GM12891 (cell line): ENCODE data around the gene FRG2C.
"Not testable (repeated sequence)": the region's sequence is repeated elsewhere in the genome, so short reads cannot be mapped to it uniquely, and the experiment has no call there.

ENCODE experiments used
- DNase-seq: peaks from one replicate; pipeline ENCODE4 v3.0.0; 2011; ENCODE audit warnings: low spot score; ENCODE audit not compliant: insufficient read length
- FAIRE-seq: peaks from 2 replicates; lab custom pipeline; 2011; peaks lifted over from hg19 to GRCh38; lab: Jason Lieb, UNC
- PAX5 ChIP-seq: IDR thresholded peaks from 2 replicates; pipeline ENCODE4 v1.6.1; 2011; ENCODE audit warnings: low read length, moderate library complexity, mild to moderate bottlenecking; ENCODE audit not compliant: insufficient read depth, severe bottlenecking
- POLR2A ChIP-seq: IDR thresholded peaks from 2 replicates; pipeline ENCODE4 v1.6.1; 2011; ENCODE audit warnings: low read depth, low read length, control low read depth
- POLR2AphosphoS5 ChIP-seq: IDR thresholded peaks from 2 replicates; pipeline ENCODE4 v1.6.1; 2011; ENCODE audit warnings: low read depth, low read length, control low read depth
- POU2F2 ChIP-seq: IDR thresholded peaks from 2 replicates; pipeline ENCODE4 v1.6.1; 2011; ENCODE audit warnings: low read depth, mild to moderate bottlenecking, control low read depth, low read length, moderate library complexity
- SPI1 ChIP-seq: IDR thresholded peaks from 2 replicates; pipeline ENCODE4 v1.6.1; 2011; ENCODE audit warnings: low read depth, low read length, control low read depth
- TAF1 ChIP-seq: IDR thresholded peaks from 2 replicates; pipeline ENCODE4 v1.6.1; 2011; ENCODE audit warnings: low read depth, low read length, control low read depth

The FRG2C gene

DNA sequence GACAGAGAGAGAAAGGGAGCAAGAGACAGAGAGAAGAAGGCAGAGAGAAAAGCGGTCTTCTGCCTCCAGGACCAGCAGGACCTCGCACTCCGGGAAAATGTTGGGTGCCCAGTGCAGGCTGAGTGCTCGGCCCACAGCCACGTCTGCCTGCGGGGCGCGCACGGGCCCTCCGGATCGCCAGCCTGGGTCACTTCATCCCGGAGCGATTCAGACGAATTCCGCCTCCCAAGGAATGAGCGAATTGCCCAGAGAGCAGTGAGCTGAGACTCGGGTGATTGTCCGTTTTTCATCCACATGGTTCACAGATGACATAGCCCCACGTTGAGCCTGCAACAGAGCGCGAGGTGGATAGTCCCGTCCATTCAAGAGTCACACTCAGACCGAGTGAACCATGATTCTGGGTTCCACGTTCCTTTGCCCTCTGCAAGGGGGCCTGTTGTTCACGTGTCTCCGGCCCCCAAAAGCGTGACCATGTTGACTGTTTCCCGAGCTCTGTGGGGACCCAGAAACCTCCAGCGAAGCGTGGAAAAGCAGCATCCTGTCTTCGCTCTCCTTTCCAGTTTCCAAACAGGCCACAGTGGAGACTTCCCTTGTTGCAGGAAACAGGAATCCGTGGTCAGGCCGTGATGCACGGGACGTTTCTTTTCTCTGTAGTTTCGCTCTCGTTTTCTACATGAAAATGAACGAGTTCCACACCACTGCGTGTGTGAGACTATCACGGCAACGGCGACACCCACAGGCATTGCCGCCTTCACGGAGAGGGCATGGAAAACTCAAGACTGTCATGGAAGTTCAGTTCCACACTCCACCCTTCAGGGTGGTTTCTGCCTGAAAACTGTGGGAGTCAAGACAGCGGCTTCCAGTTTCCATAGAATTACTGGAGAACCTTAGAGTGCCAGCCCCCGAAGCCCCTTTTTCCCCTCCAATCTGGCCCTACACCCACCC lies 3.9 kb downstream of the FRG2C start:
- FAIRE-seq = not testable (repeated sequence)

DNA sequence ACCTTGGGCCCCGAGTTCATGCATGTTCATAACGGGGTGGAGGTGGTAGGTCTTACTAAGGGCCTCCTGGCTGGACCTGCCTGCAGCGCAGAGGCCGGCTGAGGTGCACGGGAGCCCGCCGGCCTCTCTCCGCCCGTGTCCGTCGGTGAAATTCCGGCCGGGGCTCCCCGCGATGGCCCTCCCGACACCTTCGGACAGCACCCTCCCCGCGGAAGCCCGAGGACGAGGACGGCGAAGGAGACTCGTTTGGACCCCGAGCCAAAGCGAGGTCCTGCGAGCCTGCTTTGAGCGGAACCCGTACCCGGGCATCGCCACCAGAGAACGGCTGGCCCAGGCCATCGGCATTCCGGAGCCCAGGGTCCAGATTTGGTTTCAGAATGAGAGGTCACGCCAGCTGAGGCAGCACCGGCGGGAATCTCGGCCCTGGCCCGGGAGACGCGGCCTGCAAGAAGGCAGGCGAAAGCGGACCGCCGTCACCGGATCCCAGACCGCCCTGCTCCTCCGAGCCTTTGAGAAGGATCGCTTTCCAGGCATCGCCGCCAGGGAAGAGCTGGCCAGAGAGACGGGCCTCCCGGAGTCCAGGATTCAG lies 4.7 kb downstream of the FRG2C start:
- DNase-seq = not testable (repeated sequence)
- peak; percentile 60 for FAIRE-seq

More for the DNA sequence above, 3.9 kb downstream of the FRG2C start:
- DNase-seq = not testable (repeated sequence)

DNA sequence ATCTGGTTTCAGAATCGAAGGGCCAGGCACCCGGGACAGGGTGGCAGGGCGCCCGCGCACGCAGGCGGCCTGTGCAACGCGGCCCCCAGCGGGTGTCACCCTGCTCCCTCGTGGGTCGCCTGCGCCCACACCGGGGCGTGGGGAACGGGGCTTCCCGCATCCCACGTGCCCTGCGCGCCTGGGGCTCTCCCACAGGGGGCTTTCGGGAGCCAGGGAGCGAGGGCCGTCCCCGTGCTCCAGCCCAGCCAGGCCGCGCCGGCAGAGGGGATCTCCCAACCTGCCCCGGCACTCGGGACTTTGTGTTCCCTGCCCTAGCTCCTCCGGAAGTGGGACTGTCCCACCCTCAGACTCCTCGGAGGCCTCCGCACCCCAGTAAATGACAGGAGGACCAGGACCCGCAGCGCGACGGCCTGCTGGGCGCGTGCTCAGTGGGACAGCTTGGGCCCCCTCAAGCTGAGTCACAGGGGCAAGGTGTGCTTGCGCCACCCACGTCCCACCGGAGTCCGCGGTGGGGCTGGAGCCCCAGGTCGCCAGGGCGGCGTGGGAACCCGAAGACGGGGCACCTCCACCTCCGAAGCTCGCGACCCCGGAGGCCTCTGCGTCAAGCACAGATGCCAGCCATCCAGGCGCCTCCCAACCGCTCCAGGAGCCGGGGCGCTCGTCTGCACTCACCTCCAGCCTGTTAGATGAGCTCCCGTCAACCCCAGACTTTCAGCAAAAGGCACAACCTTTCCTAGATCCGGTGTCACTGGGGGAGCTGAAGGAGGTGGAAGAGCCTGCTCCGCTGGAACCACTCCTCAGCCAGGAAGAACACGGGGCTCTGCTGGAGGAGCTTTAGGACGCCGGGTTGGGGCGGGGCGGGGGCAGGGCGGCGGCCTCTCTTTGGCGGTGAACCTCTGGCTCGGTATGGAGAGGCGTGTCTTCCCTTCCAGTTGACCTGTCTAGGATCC lies 5.5 kb downstream of the FRG2C start:
- not testable (repeated sequence) for DNase-seq, FAIRE-seq

DNA sequence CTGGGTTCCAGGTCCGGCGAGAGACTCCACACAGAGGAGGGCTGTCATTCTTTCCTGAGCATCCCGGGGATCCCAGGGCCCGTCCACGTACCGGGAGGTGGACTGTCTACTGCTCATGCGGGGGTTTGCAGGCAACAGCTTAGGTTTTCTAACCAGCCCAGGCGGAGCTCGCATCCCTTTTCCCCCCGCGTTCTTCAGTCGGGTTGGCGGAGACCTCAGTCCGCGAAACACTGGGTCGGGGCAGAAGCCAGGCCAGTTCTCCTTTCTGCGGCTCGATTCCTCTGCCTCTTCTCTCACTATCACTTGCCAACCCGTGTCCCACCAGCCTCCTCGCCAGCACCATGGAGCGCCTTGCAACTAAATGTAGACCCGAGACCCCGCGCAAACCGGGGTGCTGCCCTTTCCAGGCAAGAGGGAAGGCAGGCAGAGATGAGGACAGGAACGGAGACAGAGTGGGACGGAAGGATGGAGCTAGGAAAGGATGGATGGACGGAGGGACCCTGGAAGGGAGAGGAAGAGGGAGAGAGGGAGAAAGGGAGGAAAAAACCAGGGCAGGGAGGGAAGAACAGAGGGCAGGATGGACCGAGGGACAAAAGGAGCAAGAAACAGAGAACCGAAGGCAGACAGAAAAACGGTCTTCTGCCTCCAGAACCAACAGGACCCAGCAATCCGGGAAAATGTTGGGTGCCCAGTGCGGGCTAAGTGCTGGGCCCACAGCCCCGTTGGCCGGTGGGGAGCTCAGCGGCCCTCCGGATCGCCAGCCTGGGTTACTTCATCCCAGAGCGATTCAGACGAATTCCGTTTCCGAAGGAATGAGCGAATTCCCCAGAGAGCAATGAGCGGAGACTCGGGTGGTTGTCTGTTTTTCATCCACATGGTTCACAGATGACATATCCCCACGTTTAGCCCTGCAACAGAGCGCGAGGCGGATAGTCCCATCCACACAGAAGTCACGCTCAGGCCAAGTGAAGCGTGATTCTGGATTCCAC lies 6.5 kb downstream of the FRG2C start:
- not testable (repeated sequence) for DNase-seq, FAIRE-seq

DNA sequence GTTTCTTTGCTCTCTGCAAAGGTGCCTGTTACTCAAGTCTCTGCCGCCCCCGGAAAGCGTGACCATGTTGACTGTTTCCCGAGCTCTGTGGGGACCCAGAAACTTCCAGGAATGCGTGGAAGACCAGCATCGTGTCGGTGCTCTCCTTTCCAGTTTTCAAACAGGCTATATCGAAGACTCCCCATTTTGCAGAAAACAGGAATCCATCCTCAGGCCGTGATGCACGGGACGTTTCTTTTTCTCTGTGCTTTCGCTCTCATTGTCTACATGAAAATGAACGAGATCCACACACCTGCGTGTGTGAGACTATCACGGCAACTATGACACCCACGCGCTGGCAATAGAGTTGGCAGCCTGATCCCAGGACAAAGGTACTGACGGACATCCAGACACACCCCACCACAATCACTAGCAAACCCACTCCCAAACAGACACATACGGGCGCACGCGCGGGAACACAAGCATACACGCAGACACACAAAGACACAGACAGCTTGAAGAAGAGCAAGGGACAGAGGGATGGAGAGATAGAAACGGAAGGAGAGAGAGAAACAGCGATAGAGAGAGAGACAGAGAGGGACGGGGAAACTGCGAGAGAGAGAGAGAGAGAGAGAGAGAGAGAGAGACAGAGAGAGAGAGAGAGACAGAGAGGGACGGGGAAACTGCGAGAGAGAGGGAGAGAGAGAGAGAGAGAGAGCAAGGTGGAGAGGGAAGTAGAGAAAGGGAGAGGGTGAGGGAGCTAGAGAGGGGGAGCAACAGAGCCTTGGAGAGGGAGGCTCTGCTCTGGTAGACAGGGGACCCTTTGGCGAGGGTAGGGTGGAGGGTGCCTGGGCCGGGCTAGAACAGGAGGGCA lies 7.4 kb downstream of the FRG2C start:
- DNase-seq, FAIRE-seq: not testable (repeated sequence)

DNA sequence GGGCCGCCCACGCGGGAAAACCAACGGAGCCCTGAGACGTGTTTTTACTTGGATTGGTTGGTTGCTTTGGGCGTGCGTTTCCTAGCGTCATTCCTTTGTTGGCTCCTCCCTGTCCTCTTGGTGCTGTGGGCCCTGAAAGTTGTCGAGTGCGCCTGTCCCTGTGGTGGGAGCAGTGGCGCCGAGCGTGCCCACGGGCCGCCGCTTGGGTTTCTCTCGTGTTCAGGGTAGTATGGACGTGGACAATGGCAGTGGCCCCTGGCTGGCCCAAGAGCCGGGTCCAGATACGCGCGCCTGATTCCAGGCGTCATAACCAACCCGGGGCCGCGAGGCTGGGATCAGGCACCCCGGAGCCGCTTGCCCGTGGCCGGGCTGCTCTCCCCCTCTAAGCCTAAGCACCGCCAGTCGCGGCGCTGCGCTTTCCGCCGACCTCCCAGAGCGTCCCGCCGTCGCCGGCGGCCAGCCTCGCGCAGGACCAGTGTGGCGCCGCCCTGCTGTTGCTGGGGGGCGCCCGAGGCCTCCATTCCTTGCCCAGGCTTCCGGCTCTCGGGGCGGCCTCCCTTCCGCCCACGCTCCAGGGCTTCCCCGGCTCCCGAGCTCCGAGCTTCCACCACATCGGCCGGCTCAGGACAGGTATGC lies 8.1 kb downstream of the FRG2C start:
- DNase-seq, FAIRE-seq: not testable (repeated sequence)

DNA sequence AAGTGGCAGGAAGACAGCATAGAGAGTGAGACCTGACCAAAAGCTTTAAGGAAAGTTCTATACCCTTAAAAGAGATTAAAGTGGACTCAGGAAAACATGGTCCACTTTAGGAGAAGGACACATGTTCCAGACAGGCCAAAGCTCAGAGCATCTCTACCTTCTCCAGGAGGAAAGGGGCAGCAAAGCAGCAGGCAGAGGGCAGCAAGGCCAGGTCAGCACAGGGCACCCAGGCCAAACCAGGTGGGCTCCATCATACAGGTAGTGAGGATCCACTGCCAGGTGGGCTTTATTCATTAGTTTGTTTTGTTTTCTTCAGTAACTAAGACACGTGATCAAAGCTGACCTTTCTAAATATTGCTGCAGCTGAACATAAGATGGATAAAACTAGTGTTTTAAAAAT lies 19.8 kb downstream of the FRG2C start:
- DNase-seq, FAIRE-seq: not testable (repeated sequence)

DNA sequence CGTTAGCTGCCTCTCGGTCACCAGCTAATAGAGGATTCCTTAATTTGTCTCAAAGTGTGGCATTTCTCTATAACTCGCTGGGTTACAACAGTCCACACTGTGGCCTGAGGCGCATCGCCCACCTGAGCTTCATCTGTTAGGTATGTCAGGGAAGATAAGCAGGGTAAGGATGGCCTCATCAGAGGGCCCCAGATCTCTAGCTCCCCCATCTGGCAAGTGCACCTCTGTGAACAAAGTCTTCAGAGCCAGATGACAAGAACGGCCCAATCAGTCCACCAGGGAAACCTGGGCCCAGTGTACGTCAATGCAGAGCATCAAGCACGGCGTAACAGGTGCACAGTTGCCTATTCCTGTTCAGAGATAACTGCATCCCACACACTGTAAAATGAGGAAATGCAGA lies 23.2 kb downstream of the FRG2C start:
- DNase-seq (no peak), FAIRE-seq (no peak)
- TF ChIP-seq SPI1 = no peak
- TF ChIP-seq POLR2AphosphoS5 = no peak
- no peak for TF ChIP-seq TAF1

DNA sequence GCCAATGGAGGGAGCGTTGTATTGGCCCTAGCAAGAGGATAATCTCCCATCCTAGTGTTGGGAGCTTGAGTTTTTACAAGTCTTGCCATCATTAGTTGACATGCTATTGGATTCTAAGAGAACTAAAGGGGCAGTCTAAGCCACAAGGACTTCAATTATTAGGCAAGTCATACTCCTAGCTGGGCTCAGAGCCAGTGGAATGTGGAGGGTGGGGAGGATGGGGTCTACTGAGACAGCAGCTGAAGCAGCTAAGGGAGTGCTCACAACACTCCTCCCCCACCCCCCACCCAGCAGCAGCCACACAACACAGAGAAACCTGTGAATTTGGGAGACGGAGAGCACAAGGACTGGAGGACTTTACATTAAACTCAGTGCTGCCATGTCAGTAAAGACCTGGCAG lies 27.9 kb downstream of the FRG2C start:
- DNase-seq (no peak), FAIRE-seq (no peak)
- TF ChIP-seq PAX5 = no peak
- no peak for TF ChIP-seq POLR2AphosphoS5
- no peak for TF ChIP-seq POLR2A
- no peak for TF ChIP-seq SPI1
- TF ChIP-seq POU2F2 = no peak
